ENCODE results near the gene CSAD. TPM values are rescaled to one million over a fixed set of nuclear protein-coding genes. Genes with fewer than 3 reads are reported as not detected.

Gene CSAD
- total RNA-seq, 1 donor from 2014 or later, result 30.7 TPM

DNA sequence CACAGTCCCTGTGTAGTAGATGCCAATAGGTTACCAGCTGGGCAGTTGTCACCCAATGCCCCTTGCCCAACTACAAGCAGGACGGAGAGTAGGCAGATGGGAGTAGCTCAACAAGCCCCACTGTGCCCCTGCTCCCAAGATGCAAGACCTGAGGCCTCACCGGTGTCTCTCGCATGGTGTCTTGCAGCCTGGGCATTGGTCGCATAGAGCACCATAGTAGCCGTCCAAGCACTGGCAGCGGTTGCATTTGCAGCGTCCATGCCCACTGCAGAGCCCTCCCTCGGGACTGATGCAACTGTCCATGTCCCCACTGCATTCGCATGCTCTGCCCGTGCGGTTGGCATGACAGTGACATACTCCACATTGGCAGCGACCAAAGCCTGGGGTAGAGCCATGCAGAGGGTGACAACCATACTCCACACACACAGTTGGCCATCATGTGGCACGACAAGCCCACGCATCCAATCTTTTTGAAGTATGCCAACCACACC, 11.9 kb upstream of the CSAD start:
- no peak overlapping the region for H3K27ac ChIP-seq
- H3K4me1 ChIP-seq, result peaks cover 0 to 10% of the 10 kb centered on the region in 2 donors
- no peak for DNase-seq (ENCODE audit: low spot score in 2 of 2)
- no peaks in the 10 kb centered on the region for H3K27me3 ChIP-seq
- H3K36me3 ChIP-seq, result peaks cover 11 to 18% of the 10 kb centered on the region in 2 donors
- intact Hi-C loops (cut with DNase I), result no loop called here
- H3K9me3 ChIP-seq, result no peaks in the 10 kb centered on the region
- no peak for TF ChIP-seq CTCF (IDR thresholded peaks at IDR 0.05)
- H3K4me3 ChIP-seq, result no peak overlapping the region

DNA sequence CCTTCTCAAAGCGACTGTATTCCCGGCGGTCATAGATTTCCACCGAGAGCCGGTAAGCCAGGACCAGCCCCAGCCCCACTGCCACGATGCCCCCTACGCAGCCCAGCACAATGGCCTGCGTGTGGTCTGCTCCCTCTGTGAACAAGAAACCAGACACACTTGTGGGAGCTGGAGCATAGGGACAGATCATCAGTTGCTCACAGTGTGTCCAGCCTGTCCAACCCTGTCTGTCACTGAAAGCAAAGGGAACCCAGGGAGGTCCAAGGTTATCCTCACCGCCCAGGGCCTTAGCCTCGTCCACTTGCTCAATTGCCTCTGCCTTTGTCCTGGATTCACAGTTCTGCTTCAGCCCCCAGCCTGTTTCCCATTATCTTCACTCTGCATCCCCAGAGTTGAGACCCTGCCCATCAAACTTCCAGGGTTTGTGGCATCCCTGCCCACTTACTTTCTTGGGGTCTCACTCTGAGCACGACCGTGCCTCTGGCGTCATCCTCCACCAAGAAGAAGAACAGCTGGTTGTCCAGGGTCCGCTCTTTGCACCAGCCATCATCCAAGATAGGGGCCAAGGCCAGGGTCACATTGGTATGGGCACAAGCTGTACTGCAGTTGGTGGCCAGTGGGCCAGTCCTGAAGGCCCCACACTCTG, 11.3 kb upstream of the CSAD start:
- intact Hi-C loops (cut with DNase I), result no loop called here
- H3K36me3 ChIP-seq, result peaks cover 16 to 24% of the 10 kb centered on the region in 2 donors
- no peaks in the 10 kb centered on the region for H3K27me3 ChIP-seq
- no peak for TF ChIP-seq CTCF (IDR thresholded peaks at IDR 0.05)
- no peak for DNase-seq (ENCODE audit: low spot score in 2 of 2)
- H3K4me1 ChIP-seq, result peaks cover 0 to 6% of the 10 kb centered on the region in 2 donors
- no peak overlapping the region for H3K4me3 ChIP-seq
- H3K9me3 ChIP-seq, result no peaks in the 10 kb centered on the region
- H3K27ac ChIP-seq, result no peak overlapping the region

DNA sequence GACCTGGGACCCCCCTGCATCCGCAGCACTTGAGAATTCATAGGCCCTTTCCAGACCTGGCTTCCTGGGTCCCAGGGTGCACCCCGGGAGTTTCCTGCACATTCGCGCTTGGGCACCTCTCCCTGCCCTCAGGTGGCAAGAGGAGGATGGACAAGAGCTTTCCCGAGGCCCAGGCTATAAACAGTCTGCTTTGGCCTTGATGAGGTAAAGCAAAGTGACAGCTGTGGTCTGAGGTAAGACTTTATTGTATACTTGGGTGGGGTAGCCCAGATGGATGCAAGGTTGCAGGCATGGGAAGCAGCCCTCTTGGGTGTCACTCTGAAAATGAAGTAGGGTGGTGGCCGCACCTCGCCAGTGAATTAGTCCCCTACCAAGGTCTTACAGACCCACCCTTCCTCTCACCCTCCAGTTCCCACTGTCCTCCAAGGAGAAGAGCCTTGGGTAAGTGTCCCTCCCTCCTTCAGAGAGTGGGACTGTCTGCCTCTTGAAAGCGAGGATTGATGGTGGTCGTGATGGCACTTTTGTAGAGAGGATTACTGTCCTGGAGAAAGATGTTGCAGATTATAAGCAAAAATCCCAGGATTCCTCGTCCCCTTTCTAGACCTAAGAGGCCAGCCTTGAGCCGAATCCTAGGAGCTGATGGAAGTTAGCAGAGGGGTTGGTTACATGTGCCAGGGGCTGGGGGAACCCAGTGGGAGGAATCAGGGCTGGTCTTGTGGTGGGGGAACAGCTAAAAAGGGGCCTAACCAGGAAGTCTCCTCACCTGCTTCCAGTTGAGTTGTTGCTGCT, 10.6 kb upstream of the CSAD start:
- H3K36me3 ChIP-seq, result peaks cover 24 to 31% of the 10 kb centered on the region in 2 donors
- no peak overlapping the region for H3K27ac ChIP-seq
- intact Hi-C loops (cut with DNase I), result no loop called here
- TF ChIP-seq CTCF (IDR thresholded peaks at IDR 0.05), result no peak
- no peaks in the 10 kb centered on the region for H3K9me3 ChIP-seq
- H3K4me3 ChIP-seq, result no peak overlapping the region
- no peak for DNase-seq (ENCODE audit: low spot score in 2 of 2)
- no peaks in the 10 kb centered on the region for H3K27me3 ChIP-seq
- H3K4me1 ChIP-seq, result peaks cover 0 to 6% of the 10 kb centered on the region in 2 donors

DNA sequence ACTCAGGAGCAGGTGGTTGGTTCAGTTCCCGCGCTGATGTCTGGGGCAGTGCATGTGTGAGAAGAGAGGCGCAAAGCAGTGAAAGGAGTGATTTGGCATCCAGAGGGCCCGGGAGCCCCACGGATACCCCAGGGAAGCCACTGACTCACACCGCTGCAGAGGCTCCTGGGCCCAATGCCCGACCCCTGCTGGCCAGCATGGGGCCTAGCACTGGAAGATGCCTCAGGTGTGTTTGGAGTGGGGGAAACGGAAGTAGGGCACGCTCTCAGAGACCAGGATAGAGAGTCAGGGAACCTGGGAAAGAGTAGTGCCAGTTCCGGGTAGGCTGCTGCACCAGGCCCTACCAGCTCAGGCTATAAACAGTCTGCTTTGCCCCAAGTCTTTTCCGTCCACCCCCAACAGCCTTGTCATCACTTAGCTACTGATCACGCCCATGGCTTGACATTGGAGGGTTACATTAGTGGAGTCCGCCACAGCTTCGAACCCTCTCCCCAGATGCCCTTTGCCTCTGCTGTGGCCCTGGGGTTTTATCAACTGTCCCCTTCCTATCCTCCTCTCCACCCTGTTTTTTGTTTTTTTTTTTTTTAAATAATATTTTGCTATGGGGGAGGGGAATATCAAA, 9.5 kb upstream of the CSAD start:
- H3K36me3 ChIP-seq, result peaks cover 34 to 42% of the 10 kb centered on the region in 2 donors
- DNase-seq (ENCODE audit: low spot score in 2 of 2), result peak in 1 of 2 donors; percentile 80
- intact Hi-C loops (cut with DNase I), result loop anchor here (1.0 kb wide), 1 partner anchor 31 kb away; no protein-coding TSS in a partner anchor

More for the DNA sequence above, 9.5 kb upstream of the CSAD start:
- peak; percentile 82 to 84 (median 82) for TF ChIP-seq CTCF (IDR thresholded peaks at IDR 0.05)
- peaks cover 0 to 6% of the 10 kb centered on the region in 2 donors for H3K4me1 ChIP-seq
- H3K9me3 ChIP-seq, result no peaks in the 10 kb centered on the region
- H3K4me3 ChIP-seq, result no peak overlapping the region
- no peaks in the 10 kb centered on the region for H3K27me3 ChIP-seq
- H3K27ac ChIP-seq, result peak overlapping the region; percentile 57 to 60

Data from ascending aorta (tissue), 2 donors.